Astrocyte of the spinal cord (primary cell): ENCODE measurements around the gene CRTAP.

ENCODE experiments used
- DNase-seq: peaks from one replicate; pipeline ENCODE4 v3.0.0; 2011; ENCODE audit warnings: low read depth, low spot score
- H3K4me3 ChIP-seq: 2 replicates; pipeline ENCODE4 v1.5.1; 2011; ENCODE audit warnings: low read depth, mild to moderate bottlenecking, low read length, moderate library complexity
- in situ Hi-C: cut with HindIII; loops from 2 replicates; pipeline ENCODE4 v1.10.0; 2017; ENCODE audit warnings: low sequenced_read_pairs
- TF ChIP-seq, protein P1 (sequence below): IDR thresholded peaks from 2 replicates; pipeline ENCODE4 v1.5.1; 2012; ENCODE audit warnings: low read depth, mild to moderate bottlenecking, low read length, inconsistent platforms

CRTAP gene

GRCh38 chr3:33119891-33120290, 6.1 kb downstream of the CRTAP start:
- no peak overlapping the region for H3K4me3 ChIP-seq
- in situ Hi-C loops, result no loop called here
- TF ChIP-seq, protein P1, sequence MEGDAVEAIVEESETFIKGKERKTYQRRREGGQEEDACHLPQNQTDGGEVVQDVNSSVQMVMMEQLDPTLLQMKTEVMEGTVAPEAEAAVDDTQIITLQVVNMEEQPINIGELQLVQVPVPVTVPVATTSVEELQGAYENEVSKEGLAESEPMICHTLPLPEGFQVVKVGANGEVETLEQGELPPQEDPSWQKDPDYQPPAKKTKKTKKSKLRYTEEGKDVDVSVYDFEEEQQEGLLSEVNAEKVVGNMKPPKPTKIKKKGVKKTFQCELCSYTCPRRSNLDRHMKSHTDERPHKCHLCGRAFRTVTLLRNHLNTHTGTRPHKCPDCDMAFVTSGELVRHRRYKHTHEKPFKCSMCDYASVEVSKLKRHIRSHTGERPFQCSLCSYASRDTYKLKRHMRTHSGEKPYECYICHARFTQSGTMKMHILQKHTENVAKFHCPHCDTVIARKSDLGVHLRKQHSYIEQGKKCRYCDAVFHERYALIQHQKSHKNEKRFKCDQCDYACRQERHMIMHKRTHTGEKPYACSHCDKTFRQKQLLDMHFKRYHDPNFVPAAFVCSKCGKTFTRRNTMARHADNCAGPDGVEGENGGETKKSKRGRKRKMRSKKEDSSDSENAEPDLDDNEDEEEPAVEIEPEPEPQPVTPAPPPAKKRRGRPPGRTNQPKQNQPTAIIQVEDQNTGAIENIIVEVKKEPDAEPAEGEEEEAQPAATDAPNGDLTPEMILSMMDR, result no peak
- DNase-seq, result no peak

- TF ChIP-seq, protein P1, result no peak
- DNase-seq, result no peak
- H3K4me3 ChIP-seq, result no peak overlapping the region
- in situ Hi-C loops, result no loop called here
These were observed 9.2 kb downstream of the CRTAP start for GRCh38 chr3:33122991-33123390.

DNA sequence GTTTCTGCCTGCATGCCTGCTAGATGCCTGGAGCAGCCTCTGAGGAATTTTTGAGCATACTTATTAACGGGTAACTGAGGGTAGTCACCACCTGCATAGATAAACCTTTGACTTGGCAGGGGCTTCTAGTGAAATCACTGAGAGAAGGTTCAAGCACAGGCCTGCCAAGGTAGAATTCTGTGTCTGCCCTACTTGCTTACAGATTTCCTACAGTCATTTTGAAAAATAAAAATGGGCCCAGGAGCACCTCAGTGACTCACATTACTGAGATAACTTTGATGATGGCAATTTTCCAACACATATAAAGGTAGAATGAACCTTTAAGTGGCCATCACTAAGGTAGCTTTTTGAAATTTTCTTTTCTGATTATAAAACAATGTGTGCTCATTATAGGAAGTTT, 10.8 kb downstream of the CRTAP start:
- in situ Hi-C loops, result no loop called here
- TF ChIP-seq, protein P1, result no peak
- no peak for DNase-seq
- no peak overlapping the region for H3K4me3 ChIP-seq

DNA sequence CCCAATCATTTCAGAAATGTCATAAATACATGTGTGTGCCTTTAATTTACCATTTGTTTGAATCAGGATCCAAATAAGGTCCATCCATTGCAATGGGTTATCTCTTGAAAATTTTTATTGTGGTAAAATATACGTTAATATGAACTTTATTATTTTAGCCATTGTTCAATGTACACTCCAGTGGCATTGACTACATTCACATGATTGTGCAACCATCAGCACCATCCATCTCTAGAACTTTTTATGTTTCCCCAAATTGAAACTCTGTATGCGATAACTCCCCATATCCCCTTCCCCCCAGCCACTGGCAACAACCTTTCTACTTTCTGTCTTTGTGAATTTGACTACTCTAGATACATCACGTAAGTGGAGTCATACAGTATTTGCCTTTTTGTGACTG, 12.0 kb downstream of the CRTAP start:
- TF ChIP-seq, protein P1, result no peak
- in situ Hi-C loops, result no loop called here
- no peak for DNase-seq
- H3K4me3 ChIP-seq, result no peak overlapping the region

GRCh38 chr3:33128706-33129105, 14.9 kb downstream of the CRTAP start:
- H3K4me3 ChIP-seq, result no peak overlapping the region
- DNase-seq, result no peak
- TF ChIP-seq, protein P1, result no peak
- in situ Hi-C loops, result no loop called here

GRCh38 chr3:33130144-33130543, 16.3 kb downstream of the CRTAP start:
- in situ Hi-C loops, result no loop called here
- TF ChIP-seq, protein P1, result no peak
- no peak for DNase-seq
- no peak overlapping the region for H3K4me3 ChIP-seq
